ENCODE data around the gene SPAG5. TPM values are rescaled to one million over a fixed set of nuclear protein-coding genes. Genes with fewer than 3 reads are reported as not detected.
A peak's percentile ranks its signal among the peaks of the same experiment; 100 is the strongest.

The SPAG5 gene
- total RNA-seq, 1 donor from 2014 or later: 89.6 TPM

DNA sequence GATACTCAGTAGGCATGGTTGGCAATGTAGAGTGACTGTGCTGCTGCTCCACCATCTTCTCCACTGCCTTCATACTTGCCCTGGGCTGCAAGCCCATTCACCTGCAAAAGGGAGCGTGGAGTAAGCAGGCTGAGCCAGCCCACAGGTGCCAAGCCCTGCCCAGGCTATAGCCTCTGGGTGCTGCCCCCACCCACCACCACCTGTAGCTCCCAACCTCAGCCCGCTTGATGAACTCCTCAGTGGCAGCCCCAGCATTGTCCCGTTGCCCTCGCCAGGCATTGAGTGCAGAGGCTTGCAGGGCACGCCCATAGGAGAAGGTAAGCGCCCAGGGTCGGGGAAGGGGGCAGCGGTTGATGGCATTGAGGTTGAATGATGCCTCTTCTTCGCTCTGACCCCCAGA, 25.3 kb downstream of the SPAG5 start:
- Mint-ChIP-seq H3K4me1 (peaks cover 49% of the 10 kb centered on the region), H3K9me3 (no peaks in the 10 kb centered on the region), H3K27me3 (no peaks in the 10 kb centered on the region), H3K4me3 (no peak overlapping the region), H3K27ac (no peak overlapping the region), H3K36me3 (ENCODE audit: low read depth) (peaks cover 46% of the 10 kb centered on the region)
- DNase-seq: no peak
- intact Hi-C loops (cut with micrococcal nuclease): no loop called here

DNA sequence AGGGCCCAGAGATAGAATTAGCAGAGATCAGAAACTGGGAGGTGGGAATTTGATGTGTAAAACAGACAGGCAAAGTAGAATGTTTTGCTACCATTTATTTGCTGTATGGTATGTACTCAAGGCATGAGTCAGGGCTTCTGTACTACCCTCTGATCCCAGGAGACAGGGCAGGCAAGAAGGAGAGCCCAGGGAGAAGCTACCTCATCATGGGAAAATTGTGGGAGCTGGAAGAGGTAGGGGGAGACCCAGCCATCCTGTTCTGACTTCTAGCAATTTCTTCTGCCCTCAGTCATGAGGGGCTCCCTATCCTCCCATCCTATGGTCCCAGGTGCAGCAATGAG, 25.8 kb downstream of the SPAG5 start:
- intact Hi-C loops (cut with micrococcal nuclease): no loop called here
- no peak overlapping the region for H3K4me3 Mint-ChIP-seq
- H3K36me3 Mint-ChIP-seq (ENCODE audit: low read depth): peaks cover 49% of the 10 kb centered on the region
- no peaks in the 10 kb centered on the region for H3K27me3 Mint-ChIP-seq
- H3K9me3 Mint-ChIP-seq: no peaks in the 10 kb centered on the region
- H3K4me1 Mint-ChIP-seq: peaks cover 51% of the 10 kb centered on the region
- H3K27ac Mint-ChIP-seq: peak overlapping the region; percentile 23
- DNase-seq: no peak

DNA sequence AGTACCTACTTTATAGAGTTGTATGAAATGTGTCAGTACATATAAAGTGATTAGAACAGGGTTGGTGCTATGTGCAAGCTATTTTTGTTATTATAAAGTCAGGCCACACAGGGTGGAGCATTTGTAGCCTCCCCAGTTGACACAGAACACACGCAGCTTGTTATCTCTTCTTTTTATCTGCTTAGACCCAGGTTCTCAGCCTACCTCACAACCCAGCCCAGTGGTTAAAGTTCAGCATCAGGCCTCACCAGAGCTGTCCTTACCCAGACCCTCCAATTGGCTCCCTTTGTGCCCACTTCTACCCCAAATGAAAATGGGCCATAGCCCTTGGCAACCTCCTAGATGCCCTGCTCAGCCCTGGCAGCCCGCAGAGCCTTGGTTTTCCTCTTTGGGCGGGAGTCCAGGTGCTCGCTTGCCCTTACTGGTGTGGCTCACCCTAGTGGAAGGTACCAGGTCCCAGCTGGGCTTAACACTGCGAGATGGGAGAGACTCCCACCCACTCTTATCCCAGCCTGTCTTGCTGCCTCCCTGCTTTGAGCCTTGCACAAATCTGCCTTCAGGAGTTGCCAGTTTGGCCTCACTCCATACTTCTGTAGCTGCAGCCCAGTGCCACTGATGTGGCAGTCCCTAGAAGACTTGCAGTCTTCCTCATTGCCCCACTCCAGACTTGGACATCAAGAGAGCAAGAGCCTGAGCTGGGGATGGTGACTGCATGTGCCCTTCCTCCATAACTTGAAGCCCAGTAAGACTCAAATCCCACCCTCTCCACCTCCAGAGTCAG, 26.4 kb downstream of the SPAG5 start:
- peaks cover 52% of the 10 kb centered on the region for H3K36me3 Mint-ChIP-seq (ENCODE audit: low read depth)
- intact Hi-C loops (cut with micrococcal nuclease): no loop called here

GRCh38 chr17:28571361-28572122, 27.3 kb downstream of the SPAG5 start, which contains the start of gene PIGS:
Gene PIGS (minus strand): TSS chr17:28571524. CDS start chr17:28571496, 28 bp downstream.
- peak within 1 kb of the TSS; percentile 92 for H3K4me3 Mint-ChIP-seq
- intact Hi-C loops (cut with micrococcal nuclease): loop anchor here (1.0 kb wide), 2 partner anchors 19 to 28 kb away; partner anchors contain the start of genes SPAG5 and UNC119
- H3K27ac Mint-ChIP-seq: peak within 1 kb of the TSS; percentile 94
- no peaks in the 10 kb centered on the region for H3K27me3 Mint-ChIP-seq
- no peaks in the 10 kb centered on the region for H3K9me3 Mint-ChIP-seq
- peak; percentile 98 for DNase-seq
- peaks cover 53% of the 10 kb centered on the region for H3K4me1 Mint-ChIP-seq
- H3K36me3 Mint-ChIP-seq (ENCODE audit: low read depth): peaks cover 53% of the 10 kb centered on the region

More for the DNA sequence above, 26.4 kb downstream of the SPAG5 start:
- Mint-ChIP-seq H3K9me3 (no peaks in the 10 kb centered on the region), H3K27me3 (no peaks in the 10 kb centered on the region), H3K27ac (peak overlapping the region; percentile 66), H3K4me1 (peaks cover 57% of the 10 kb centered on the region), H3K4me3 (peak overlapping the region; percentile 92)
- DNase-seq: peak; percentile 62

DNA sequence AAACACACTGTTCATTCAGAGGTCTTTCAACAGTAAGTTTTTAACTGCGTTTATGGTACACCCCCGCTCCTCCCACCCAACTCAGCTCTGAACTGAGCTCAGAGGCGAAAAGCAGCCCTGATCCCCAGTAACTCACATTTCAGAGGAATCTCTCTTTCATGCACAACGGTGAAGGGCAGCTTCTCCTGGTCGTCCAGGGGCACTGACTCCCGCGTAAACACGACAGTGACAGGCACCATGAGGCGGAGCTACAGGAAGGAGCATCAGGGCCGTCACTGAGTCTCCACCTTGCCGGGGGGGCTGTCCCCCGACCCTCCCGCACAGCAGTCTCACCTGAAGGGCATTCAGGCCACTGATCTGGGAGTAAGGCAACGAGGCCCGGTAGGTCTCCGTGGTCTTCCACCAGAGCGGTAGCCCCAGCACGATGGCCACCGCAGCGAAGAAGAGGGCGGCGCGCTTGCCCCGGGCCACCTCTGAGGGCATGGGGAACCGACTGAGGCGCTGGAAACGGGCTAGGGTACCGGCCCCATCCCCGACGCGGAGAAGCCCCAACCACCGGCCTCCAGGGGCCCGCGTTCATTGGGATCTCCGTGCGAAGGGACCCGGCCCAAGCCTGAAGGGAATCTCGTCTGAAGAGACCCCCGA, 28.0 kb downstream of the SPAG5 start:
- peak; percentile 88 for DNase-seq
- intact Hi-C loops (cut with micrococcal nuclease): loop anchor here (1.0 kb wide), 2 partner anchors 19 to 28 kb away; partner anchors contain the start of genes SPAG5 and UNC119
- Mint-ChIP-seq H3K4me3 (peak overlapping the region; percentile 92), H3K27me3 (no peaks in the 10 kb centered on the region), H3K27ac (peak overlapping the region; percentile 94), H3K9me3 (no peaks in the 10 kb centered on the region), H3K4me1 (peaks cover 48% of the 10 kb centered on the region), H3K36me3 (ENCODE audit: low read depth) (peaks cover 49% of the 10 kb centered on the region)

DNA sequence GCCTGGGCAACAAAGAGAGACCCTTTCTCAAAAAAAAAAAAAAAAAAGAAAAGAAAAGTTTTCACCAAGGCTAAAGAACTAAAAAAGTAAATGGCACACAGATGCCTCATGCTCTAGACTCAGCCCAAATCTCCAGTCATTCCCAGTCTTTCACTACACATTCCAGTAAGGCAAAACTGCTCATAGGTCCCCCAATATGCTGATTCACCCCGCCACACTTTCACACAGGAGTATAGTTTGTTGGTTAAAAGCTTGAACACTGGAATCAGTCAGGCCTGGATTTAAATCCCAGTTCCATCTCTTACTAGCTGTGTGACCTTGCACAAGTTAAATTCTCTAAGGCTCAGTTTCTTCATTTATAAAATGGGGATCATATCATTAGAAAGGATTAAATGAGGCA, 29.4 kb downstream of the SPAG5 start:
- Mint-ChIP-seq H3K4me1 (peaks cover 45% of the 10 kb centered on the region), H3K9me3 (no peaks in the 10 kb centered on the region), H3K36me3 (ENCODE audit: low read depth) (peaks cover 41% of the 10 kb centered on the region), H3K27me3 (no peaks in the 10 kb centered on the region), H3K4me3 (peak overlapping the region; percentile 92), H3K27ac (peak overlapping the region; percentile 26)
- intact Hi-C loops (cut with micrococcal nuclease): no loop called here
- DNase-seq: no peak

DNA sequence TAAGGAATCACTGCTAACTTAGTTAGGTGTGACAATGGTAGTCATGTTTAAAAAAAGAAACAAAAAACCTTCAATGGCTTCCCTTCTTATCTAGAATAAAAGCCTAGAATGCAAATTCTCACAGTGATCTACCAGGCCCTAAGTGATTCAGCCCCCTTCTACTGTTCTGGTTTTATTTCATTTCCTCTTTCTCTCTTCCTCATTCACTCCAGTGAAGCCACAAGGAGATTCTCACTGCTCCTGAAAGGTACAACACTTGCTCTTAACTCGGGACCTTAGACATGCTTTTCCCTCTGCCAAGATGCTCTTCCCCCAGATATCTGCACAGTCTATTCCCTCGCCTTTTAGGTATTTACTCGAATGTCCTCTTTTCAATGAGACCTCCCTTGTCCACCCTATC, 31.2 kb downstream of the SPAG5 start:
- intact Hi-C loops (cut with micrococcal nuclease): no loop called here
- no peaks in the 10 kb centered on the region for H3K27me3 Mint-ChIP-seq
- no peaks in the 10 kb centered on the region for H3K9me3 Mint-ChIP-seq
- H3K27ac Mint-ChIP-seq: peak overlapping the region; percentile 49
- peaks cover 39% of the 10 kb centered on the region for H3K36me3 Mint-ChIP-seq (ENCODE audit: low read depth)
- H3K4me3 Mint-ChIP-seq: peak overlapping the region; percentile 16
- no peak for DNase-seq
- peaks cover 34% of the 10 kb centered on the region for H3K4me1 Mint-ChIP-seq

DNA sequence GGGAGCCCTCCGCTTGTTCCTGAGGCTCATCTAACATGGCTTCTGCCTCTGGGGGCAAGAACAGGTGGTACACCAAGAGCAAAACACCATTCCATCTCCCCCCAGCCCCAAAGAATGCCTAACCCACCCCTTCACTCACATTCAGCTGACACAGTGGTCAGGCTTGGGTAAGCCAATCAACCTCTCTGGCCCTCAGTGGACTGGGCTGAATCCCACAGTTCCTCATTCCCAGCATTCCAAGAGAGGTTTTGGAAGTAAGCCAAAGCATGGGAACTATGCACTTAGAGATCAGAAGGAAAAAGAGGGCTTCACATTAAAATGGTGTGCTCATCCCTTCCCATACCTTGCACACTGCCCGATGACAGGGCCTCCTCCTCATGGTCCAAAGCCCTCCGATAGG, 35.4 kb downstream of the SPAG5 start:
- Mint-ChIP-seq H3K27ac (no peak overlapping the region), H3K36me3 (ENCODE audit: low read depth) (peaks cover 48% of the 10 kb centered on the region), H3K27me3 (no peaks in the 10 kb centered on the region), H3K9me3 (no peaks in the 10 kb centered on the region), H3K4me3 (no peak overlapping the region), H3K4me1 (peaks cover 16% of the 10 kb centered on the region)
- intact Hi-C loops (cut with micrococcal nuclease): no loop called here
- no peak for DNase-seq

DNA sequence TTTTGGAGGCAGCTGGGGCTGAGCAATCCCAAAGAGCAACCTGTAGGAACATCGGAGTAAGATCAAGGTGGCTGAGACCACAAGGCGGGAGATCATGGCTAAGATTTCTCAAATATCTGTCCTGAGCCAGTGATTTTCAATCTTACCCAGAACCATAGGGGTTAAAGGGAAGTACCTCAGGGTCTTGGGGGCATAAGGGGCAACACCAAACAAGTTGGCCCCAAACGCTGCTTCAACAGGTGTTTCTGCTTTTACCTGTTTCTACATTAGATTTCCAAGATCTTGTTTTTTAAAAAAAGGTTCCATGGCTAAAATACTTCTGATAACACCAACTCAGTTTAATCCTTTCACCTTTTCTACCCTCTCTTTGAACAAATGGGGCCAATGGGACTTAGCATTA, 43.8 kb downstream of the SPAG5 start:
- Mint-ChIP-seq H3K9me3 (no peaks in the 10 kb centered on the region), H3K4me1 (peaks cover 36% of the 10 kb centered on the region), H3K27me3 (no peaks in the 10 kb centered on the region), H3K27ac (no peak overlapping the region), H3K36me3 (ENCODE audit: low read depth) (peaks cover 65% of the 10 kb centered on the region), H3K4me3 (no peak overlapping the region)
- intact Hi-C loops (cut with micrococcal nuclease): no loop called here
- no peak for DNase-seq

- DNase-seq: no peak
- Mint-ChIP-seq H3K27me3 (no peaks in the 10 kb centered on the region), H3K4me3 (no peak overlapping the region), H3K36me3 (ENCODE audit: low read depth) (peaks cover 60% of the 10 kb centered on the region), H3K4me1 (peaks cover 40% of the 10 kb centered on the region), H3K9me3 (no peaks in the 10 kb centered on the region), H3K27ac (no peak overlapping the region)
- intact Hi-C loops (cut with micrococcal nuclease): loop anchor here (5.0 kb wide), 2 partner anchors 88 to 137 kb away; no protein-coding TSS in a partner anchor
These were observed 44.3 kb downstream of the SPAG5 start for GRCh38 chr17:28554565-28554964.

DNA sequence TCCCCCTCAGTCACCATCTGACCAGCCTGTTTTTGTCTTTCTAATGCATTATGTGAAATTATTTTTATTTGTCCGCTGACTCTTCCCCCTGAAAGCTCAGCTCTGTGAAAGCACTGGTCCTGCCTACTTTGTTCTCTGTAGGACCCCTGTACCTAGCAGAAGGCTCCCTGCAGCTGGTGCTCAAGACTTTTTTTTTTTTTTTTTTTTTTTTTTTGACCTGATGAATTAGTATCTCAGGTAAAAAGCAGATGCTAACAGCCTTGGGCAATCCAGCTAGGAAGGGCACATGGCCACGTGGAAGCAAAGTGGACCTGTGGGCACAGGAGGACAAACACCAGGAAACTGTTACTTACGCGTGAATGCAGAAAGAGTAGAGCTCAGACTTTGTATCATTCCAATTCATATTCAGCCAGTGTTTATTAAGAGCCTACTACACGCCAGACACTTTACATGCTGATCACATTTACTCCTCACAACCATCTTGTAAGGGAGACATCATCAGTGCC, 45.8 kb downstream of the SPAG5 start:
- Mint-ChIP-seq H3K27ac (peak overlapping the region; percentile 14), H3K4me1 (peaks cover 55% of the 10 kb centered on the region), H3K9me3 (no peaks in the 10 kb centered on the region), H3K4me3 (peak overlapping the region; percentile 96), H3K36me3 (ENCODE audit: low read depth) (peaks cover 51% of the 10 kb centered on the region), H3K27me3 (no peaks in the 10 kb centered on the region)
- intact Hi-C loops (cut with micrococcal nuclease): loop anchor here (1.0 to 5.0 kb wide), 3 partner anchors 18 to 136 kb away; partner anchors contain the start of gene PIGS
- no peak for DNase-seq

DNA sequence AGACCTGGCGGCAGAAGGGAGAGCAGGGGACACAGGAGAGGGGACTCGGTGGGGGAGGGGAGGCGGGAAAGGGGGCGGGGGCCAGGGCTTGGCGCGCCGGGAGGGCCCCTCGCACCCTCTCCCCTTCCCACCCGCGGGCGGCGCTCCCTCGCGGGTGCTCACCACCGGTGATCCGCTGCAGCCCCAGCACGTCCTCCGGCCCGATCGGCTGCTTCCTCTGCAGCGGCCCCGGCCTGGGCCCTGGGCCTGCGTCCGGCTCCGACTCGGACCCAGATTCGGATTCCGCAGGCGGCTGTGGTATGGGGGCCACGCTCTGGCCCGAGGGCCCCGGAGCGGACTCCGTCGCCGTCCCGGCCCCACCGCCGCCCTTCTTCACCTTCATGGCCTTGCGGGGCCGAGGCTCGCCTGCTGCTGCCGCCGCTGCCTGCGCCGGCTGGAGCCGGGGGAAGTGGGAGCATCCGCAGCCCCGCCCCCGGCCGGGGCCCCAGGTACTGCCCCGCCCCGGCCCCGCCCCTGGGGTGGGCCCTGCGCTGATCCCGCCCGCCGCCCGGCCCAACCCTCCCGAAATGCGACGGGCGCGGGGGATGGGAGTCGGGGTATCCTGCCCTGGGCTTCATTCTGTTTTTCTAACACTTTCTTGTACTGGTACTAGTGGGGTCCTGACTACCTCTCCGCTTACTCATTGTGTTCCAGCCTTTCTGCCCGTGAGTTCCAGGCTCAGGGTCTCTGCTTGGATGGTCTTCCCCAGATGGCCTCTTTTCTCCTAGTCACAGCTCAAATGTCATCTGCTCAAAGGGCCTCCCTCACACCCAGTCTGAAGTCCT, 46.4 kb downstream of the SPAG5 start, which contains the start of gene UNC119:
Gene UNC119, minus strand, starts transcription at position 449 of the 824 bp plus-strand sequence. Its CDS starts 67 bp downstream, at position 382.
- Mint-ChIP-seq H3K36me3 (ENCODE audit: low read depth) (peaks cover 48% of the 10 kb centered on the region), H3K4me3 (peak within 1 kb of the TSS; percentile 96), H3K27ac (peak within 1 kb of the TSS; percentile 90), H3K9me3 (no peaks in the 10 kb centered on the region), H3K27me3 (no peaks in the 10 kb centered on the region), H3K4me1 (peaks cover 53% of the 10 kb centered on the region)
- intact Hi-C loops (cut with micrococcal nuclease): loop anchor here (1.0 to 5.0 kb wide), 3 partner anchors 19 to 135 kb away; partner anchors contain the start of gene PIGS
- peak; percentile 94 for DNase-seq
